ENCODE results near the gene PPA2. TPM values are rescaled to one million over a fixed set of nuclear protein-coding genes. Genes with fewer than 3 reads are reported as not detected.
A peak's percentile ranks its signal among the peaks of the same experiment; 100 is the strongest.

Gene PPA2
- 69.7 TPM for total RNA-seq
- 10 to 100 TPM; 43.2 to 56.0 (median 49.6) TPM for polyA plus RNA-seq (ENCODE audit: insufficient read depth in 1 of 8, insufficient read length in 8 of 8, low replicate concordance in 1 of 8)
- long read RNA-seq, donor 1, partial matches to known transcripts: 0 of 7 reads
- long read RNA-seq, donor 1, other reads (novel, unspliced or antisense): 0 of 7 reads
- long read RNA-seq, donor 2, partial matches to known transcripts: 0 of 2 reads
- long read RNA-seq, donor 2, other reads (novel, unspliced or antisense): 0 of 2 reads
- long read RNA-seq, donor 3, transcript PPA2-201 (12 exons, 1,684 nt): major isoform, 12 of 21 reads
- long read RNA-seq, donor 3, transcript PPA2-202 (11 exons, 1,414 nt): minor isoform, 5 of 21 reads
- long read RNA-seq, donor 3, partial matches to known transcripts: 0 of 21 reads
- long read RNA-seq, donor 3, other reads (novel, unspliced or antisense): 0 of 21 reads
- long read RNA-seq, donor 4, transcript PPA2-201 (12 exons, 1,684 nt): major isoform, 10 of 20 reads
- long read RNA-seq, donor 4, transcript PPA2-202 (11 exons, 1,414 nt): minor isoform, 5 of 20 reads
- long read RNA-seq, donor 4, partial matches to known transcripts: 0 of 20 reads
- long read RNA-seq, donor 4, other reads (novel, unspliced or antisense): 0 of 20 reads
- long read RNA-seq, donor 5, transcript PPA2-202 (11 exons, 1,414 nt): minor isoform, 6 of 48 reads
- long read RNA-seq, donor 5, transcript PPA2-201 (12 exons, 1,684 nt): major isoform, 31 of 48 reads
- long read RNA-seq, donor 5, partial matches to known transcripts: 0 of 48 reads
- long read RNA-seq, donor 5, other reads (novel, unspliced or antisense): 5 of 48 reads
- long read RNA-seq, donor 6, transcript PPA2-202 (11 exons, 1,414 nt): minor isoform, 6 of 47 reads
- long read RNA-seq, donor 6, transcript PPA2-201 (12 exons, 1,684 nt): major isoform, 28 of 47 reads
- long read RNA-seq, donor 6, partial matches to known transcripts: 0 of 47 reads
- long read RNA-seq, donor 6, other reads (novel, unspliced or antisense): 5 of 47 reads
- long read RNA-seq, donor 7, transcript PPA2-202 (11 exons, 1,414 nt): minor isoform, 6 of 31 reads
- long read RNA-seq, donor 7, transcript PPA2-201 (12 exons, 1,684 nt): major isoform, 13 of 31 reads
- long read RNA-seq, donor 7, partial matches to known transcripts: 0 of 31 reads
- long read RNA-seq, donor 7, other reads (novel, unspliced or antisense): 6 of 31 reads
- long read RNA-seq, donor 8, transcript PPA2-201 (12 exons, 1,684 nt): major isoform, 12 of 18 reads
- long read RNA-seq, donor 8, partial matches to known transcripts: 0 of 18 reads
- long read RNA-seq, donor 8, other reads (novel, unspliced or antisense): 0 of 18 reads
- long read RNA-seq, donor 9, transcript PPA2-201 (12 exons, 1,684 nt): major isoform, 8 of 12 reads
- long read RNA-seq, donor 9, partial matches to known transcripts: 0 of 12 reads
- long read RNA-seq, donor 9, other reads (novel, unspliced or antisense): 0 of 12 reads
- long read RNA-seq, donor 10, transcript PPA2-202 (11 exons, 1,414 nt): minor isoform, 9 of 31 reads
- long read RNA-seq, donor 10, transcript PPA2-201 (12 exons, 1,684 nt): major isoform, 15 of 31 reads
- long read RNA-seq, donor 10, partial matches to known transcripts: 0 of 31 reads
- long read RNA-seq, donor 10, other reads (novel, unspliced or antisense): 0 of 31 reads
- long read RNA-seq, donor 11, transcript PPA2-201 (12 exons, 1,684 nt): major isoform, 21 of 26 reads
- long read RNA-seq, donor 11, partial matches to known transcripts: 0 of 26 reads
- long read RNA-seq, donor 11, other reads (novel, unspliced or antisense): 0 of 26 reads

DNA sequence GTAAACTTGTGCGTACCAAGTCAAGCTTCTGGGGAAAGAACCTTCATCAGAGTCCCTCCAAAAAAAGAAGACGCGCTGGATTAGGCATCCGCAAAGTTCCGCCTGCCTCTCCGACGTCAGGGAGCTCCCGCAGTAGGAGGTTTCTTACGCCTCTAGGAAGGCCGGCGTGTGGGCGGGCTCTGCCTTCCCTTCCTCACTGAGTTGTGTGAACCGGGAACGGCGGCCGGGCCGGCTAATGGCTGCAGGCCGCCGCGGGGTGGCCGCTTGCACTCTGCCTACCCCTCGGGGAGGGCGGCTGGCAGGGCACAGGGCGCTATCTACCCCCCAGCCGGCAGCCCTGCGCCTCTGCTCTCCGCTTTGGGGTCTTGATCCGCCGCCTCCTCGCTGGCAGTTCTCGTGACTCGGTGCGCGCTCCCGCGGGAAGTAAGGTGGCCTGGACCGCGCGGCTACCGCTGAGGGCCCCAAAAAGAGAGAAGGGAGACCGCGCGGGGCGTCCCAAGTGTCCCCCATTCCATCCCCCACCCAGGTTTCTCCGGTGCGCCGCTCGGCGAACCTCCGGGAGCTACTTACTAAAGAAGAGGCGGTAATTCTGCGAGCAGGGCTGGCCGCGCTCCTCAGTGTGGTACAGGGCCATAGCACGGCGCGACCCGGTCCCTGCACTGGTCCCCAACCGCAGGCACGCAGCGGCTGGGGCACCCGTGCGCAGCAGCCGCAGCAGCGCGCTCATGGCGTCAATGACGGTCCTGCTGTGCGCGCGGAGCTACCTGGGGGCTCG is at the start of gene PPA2:
PPA2 (minus strand) TSS at position 739 of the 775 bp plus-strand sequence; CDS start at position 727, 12 bp downstream.
- DNase-seq: peak; percentile 97
- Histone ChIP-seq H3K4me1 (ENCODE audit: control insufficient read depth, insufficient read depth, low read length) (peaks cover 12% of the 10 kb centered on the region), H3K9me3 (replicated peaks; ENCODE audit: control insufficient read depth, low read depth, low read length) (no peaks in the 10 kb centered on the region), H3K36me3 (ENCODE audit: control insufficient read depth, insufficient read depth, low read length) (no peaks in the 10 kb centered on the region), H3K27ac (ENCODE audit: low read length) (peak within 1 kb of the TSS; percentile 100), H3K27me3 (ENCODE audit: control insufficient read depth, insufficient read depth, low read length) (no peaks in the 10 kb centered on the region), H3K4me3 (ENCODE audit: low read length) (peak within 1 kb of the TSS; percentile 100)
- under 1% methylated on average over 62 of the region's 72 CpGs for WGBS (ENCODE audit: insufficient coverage)

- Histone ChIP-seq H3K4me1 (ENCODE audit: control insufficient read depth, insufficient read depth, low read length) (no peaks in the 10 kb centered on the region), H3K27me3 (ENCODE audit: control insufficient read depth, insufficient read depth, low read length) (no peaks in the 10 kb centered on the region), H3K4me3 (ENCODE audit: low read length) (no peak overlapping the region), H3K36me3 (ENCODE audit: control insufficient read depth, insufficient read depth, low read length) (no peaks in the 10 kb centered on the region), H3K27ac (ENCODE audit: low read length) (no peak overlapping the region), H3K9me3 (replicated peaks; ENCODE audit: control insufficient read depth, low read depth, low read length) (no peaks in the 10 kb centered on the region)
- peak; percentile 52 for DNase-seq
- no CpG with 5 or more reads among the region's 3 CpGs for WGBS (ENCODE audit: insufficient coverage)
Measured at GRCh38 chr4:105520819-105521790, 47.2 kb upstream of the PPA2 start.

GRCh38 chr4:105510245-105510644 is 36.4 kb upstream of the PPA2 start:
- DNase-seq: no peak
- Histone ChIP-seq H3K36me3 (ENCODE audit: control insufficient read depth, insufficient read depth, low read length) (no peaks in the 10 kb centered on the region), H3K4me3 (ENCODE audit: low read length) (no peak overlapping the region), H3K27me3 (ENCODE audit: control insufficient read depth, insufficient read depth, low read length) (no peaks in the 10 kb centered on the region), H3K4me1 (ENCODE audit: control insufficient read depth, insufficient read depth, low read length) (no peaks in the 10 kb centered on the region), H3K9me3 (replicated peaks; ENCODE audit: control insufficient read depth, low read depth, low read length) (no peaks in the 10 kb centered on the region), H3K27ac (ENCODE audit: low read length) (no peak overlapping the region)
- WGBS (ENCODE audit: insufficient coverage): 83% methylated on average over 1 of the region's 2 CpGs

GRCh38 chr4:105509714-105510113 is 35.9 kb upstream of the PPA2 start:
- no peaks in the 10 kb centered on the region for H3K4me1 ChIP-seq (ENCODE audit: control insufficient read depth, insufficient read depth, low read length)
- no peaks in the 10 kb centered on the region for H3K27me3 ChIP-seq (ENCODE audit: control insufficient read depth, insufficient read depth, low read length)
- no peak for DNase-seq
- H3K4me3 ChIP-seq (ENCODE audit: low read length): no peak overlapping the region
- no peak overlapping the region for H3K27ac ChIP-seq (ENCODE audit: low read length)
- no peaks in the 10 kb centered on the region for H3K36me3 ChIP-seq (ENCODE audit: control insufficient read depth, insufficient read depth, low read length)
- no CpG with 5 or more reads among the region's 1 CpG for WGBS (ENCODE audit: insufficient coverage)
- H3K9me3 ChIP-seq (replicated peaks; ENCODE audit: control insufficient read depth, low read depth, low read length): no peaks in the 10 kb centered on the region

- Histone ChIP-seq H3K27ac (ENCODE audit: low read length) (no peak overlapping the region), H3K4me3 (ENCODE audit: low read length) (no peak overlapping the region), H3K4me1 (ENCODE audit: control insufficient read depth, insufficient read depth, low read length) (no peaks in the 10 kb centered on the region), H3K36me3 (ENCODE audit: control insufficient read depth, insufficient read depth, low read length) (no peaks in the 10 kb centered on the region), H3K27me3 (ENCODE audit: control insufficient read depth, insufficient read depth, low read length) (no peaks in the 10 kb centered on the region), H3K9me3 (replicated peaks; ENCODE audit: control insufficient read depth, low read depth, low read length) (no peaks in the 10 kb centered on the region)
- peak; percentile 1 for DNase-seq
- WGBS (ENCODE audit: insufficient coverage): no CpG with 5 or more reads among the region's 1 CpG
Measured at GRCh38 chr4:105509291-105509690, 35.4 kb upstream of the PPA2 start.

- Histone ChIP-seq H3K4me3 (ENCODE audit: low read length) (no peak overlapping the region), H3K27ac (ENCODE audit: low read length) (no peak overlapping the region), H3K27me3 (ENCODE audit: control insufficient read depth, insufficient read depth, low read length) (no peaks in the 10 kb centered on the region), H3K4me1 (ENCODE audit: control insufficient read depth, insufficient read depth, low read length) (no peaks in the 10 kb centered on the region), H3K9me3 (replicated peaks; ENCODE audit: control insufficient read depth, low read depth, low read length) (no peaks in the 10 kb centered on the region), H3K36me3 (ENCODE audit: control insufficient read depth, insufficient read depth, low read length) (no peaks in the 10 kb centered on the region)
- no CpG with 5 or more reads among the region's 2 CpGs for WGBS (ENCODE audit: insufficient coverage)
- peak; percentile 0 for DNase-seq
Measured at GRCh38 chr4:105504744-105505143, 30.9 kb upstream of the PPA2 start.

DNA sequence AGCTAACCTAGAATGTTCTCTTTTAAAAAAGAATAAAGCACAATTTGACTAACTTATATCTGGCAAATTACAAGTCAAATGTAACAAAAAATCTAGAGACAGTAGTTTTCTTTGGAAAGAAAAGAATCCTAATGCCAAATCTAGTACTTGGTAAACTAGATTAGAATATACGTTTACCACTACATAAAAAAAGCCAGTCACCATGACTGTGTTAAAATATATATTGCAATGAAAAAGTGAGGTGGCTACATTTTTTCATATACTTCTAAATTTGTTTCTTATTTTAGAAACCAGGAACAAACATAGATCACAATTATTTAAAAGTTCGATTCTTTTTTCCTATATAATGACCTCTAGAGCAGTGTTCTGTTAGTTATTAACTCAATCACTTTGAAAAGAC is 29.6 kb upstream of the PPA2 start:
- Histone ChIP-seq H3K4me3 (ENCODE audit: low read length) (no peak overlapping the region), H3K36me3 (ENCODE audit: control insufficient read depth, insufficient read depth, low read length) (no peaks in the 10 kb centered on the region), H3K9me3 (replicated peaks; ENCODE audit: control insufficient read depth, low read depth, low read length) (no peaks in the 10 kb centered on the region), H3K27ac (ENCODE audit: low read length) (no peak overlapping the region), H3K4me1 (ENCODE audit: control insufficient read depth, insufficient read depth, low read length) (no peaks in the 10 kb centered on the region), H3K27me3 (ENCODE audit: control insufficient read depth, insufficient read depth, low read length) (no peaks in the 10 kb centered on the region)
- DNase-seq: no peak
- WGBS (ENCODE audit: insufficient coverage): no CpG with 5 or more reads among the region's 2 CpGs

DNA sequence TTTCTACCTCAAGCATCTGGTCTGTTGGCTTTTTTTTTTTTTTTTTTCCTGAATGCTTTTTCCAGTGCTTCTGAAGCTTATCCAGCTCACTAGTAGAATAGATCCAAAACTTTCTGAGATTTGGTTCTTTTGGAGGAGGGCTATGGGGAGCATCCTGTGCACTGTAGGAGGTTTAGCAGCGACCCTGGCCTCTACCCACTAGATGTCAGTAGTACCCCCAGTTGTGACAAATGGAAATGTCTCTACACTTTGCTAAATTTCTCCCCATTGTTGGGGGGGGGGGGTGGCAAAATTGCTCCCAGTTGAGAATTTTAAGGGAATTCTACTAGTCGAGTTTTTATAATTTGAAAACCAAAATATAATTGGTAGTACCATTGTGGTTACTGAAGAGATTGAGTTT is 23.0 kb upstream of the PPA2 start:
- Histone ChIP-seq H3K27me3 (ENCODE audit: control insufficient read depth, insufficient read depth, low read length) (no peaks in the 10 kb centered on the region), H3K27ac (ENCODE audit: low read length) (no peak overlapping the region), H3K36me3 (ENCODE audit: control insufficient read depth, insufficient read depth, low read length) (no peaks in the 10 kb centered on the region), H3K9me3 (replicated peaks; ENCODE audit: control insufficient read depth, low read depth, low read length) (no peaks in the 10 kb centered on the region), H3K4me1 (ENCODE audit: control insufficient read depth, insufficient read depth, low read length) (no peaks in the 10 kb centered on the region), H3K4me3 (ENCODE audit: low read length) (no peak overlapping the region)
- no peak for DNase-seq
- no CpG with 5 or more reads among the region's 2 CpGs for WGBS (ENCODE audit: insufficient coverage)

All from muscle of leg (tissue), 16 donors.